ENCODE results near the gene METRN.

DNA sequence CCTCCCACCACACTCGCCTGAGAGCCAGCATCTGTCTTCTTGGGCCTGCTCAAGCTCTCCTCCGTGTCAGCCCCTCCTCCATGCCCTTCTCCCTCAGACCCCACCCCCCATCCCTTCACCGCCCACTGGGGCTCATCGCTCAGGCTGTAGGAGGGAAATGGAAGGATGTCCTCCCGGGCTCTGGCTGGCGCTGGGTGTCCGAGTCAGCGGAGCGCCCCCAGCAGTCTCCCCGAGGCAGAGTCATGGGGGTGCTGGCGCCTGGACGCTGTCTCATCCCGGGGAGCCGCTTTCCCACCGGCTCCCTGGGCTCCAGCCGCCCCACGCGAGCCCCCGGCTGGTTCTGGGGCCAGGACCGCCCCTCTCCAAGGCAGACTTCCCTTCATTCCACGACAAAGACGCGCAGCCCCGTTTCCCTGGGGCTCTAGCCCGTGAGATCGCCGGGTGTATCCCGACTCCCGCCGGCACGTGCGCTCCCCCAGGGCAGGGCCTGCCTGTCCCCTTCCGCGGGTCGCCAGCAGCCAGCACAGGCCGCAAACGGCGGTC, 5.6 kb downstream of the METRN start:
- TF ChIP-seq, protein P1, sequence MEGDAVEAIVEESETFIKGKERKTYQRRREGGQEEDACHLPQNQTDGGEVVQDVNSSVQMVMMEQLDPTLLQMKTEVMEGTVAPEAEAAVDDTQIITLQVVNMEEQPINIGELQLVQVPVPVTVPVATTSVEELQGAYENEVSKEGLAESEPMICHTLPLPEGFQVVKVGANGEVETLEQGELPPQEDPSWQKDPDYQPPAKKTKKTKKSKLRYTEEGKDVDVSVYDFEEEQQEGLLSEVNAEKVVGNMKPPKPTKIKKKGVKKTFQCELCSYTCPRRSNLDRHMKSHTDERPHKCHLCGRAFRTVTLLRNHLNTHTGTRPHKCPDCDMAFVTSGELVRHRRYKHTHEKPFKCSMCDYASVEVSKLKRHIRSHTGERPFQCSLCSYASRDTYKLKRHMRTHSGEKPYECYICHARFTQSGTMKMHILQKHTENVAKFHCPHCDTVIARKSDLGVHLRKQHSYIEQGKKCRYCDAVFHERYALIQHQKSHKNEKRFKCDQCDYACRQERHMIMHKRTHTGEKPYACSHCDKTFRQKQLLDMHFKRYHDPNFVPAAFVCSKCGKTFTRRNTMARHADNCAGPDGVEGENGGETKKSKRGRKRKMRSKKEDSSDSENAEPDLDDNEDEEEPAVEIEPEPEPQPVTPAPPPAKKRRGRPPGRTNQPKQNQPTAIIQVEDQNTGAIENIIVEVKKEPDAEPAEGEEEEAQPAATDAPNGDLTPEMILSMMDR (IDR thresholded peaks at IDR 0.05), result no peak
- TF ChIP-seq POLR2A (IDR thresholded peaks at IDR 0.05), result no peak

Measured in prostate gland (tissue), 2 donors.